Measurements from ENCODE around the gene MATCAP1. TPM values are rescaled to one million over a fixed set of nuclear protein-coding genes. Genes with fewer than 3 reads are reported as not detected.

MATCAP1 gene
- total and polyA plus RNA-seq, 2 donors (not counting 1 experiment from before 2014, with no cell fraction given), result 6.2 to 8.9 TPM

DNA sequence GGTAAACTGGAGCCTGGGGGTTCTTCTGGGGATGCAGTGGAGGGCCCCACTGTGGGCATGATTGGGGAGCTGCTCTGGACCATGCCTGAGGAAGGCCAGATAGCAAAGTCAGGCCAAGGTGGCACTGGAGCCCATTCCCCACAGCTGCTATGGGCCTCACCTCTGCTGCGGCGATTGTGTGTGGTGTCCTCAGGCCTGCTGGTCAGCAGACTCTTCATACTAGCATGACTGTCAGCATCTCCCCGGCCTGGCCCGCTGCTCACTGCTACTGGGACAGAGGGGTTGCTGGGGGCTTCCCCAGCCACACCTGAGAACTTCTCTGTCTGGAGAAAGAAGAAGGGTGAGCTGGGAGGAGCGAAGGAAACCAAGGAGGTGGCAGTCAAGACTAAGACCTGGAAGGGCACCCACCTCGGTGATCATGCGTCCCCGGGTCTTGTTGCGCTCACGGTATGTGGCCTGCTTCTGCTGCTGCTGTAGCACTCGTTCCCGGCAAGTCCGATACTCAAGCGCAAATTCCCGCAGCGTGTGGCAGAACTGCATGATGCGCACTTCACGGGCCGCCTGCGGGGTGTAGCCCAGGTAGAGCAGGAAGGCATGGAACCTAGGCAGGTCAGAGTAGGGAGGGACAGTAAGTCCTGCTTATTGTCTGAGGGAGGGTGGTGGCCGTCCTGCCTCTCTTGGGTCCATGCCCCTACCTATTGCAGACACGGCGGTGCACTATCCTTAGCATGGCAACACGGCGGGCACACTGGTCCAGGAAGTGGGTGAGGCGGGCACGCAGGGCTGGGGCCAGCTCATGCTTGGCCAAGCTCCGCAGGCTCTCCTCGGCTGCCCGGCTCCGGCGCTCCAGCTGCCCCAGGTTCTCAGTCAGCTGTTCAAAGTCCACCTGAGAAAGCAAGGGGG lies 46.4 kb upstream of the MATCAP1 start:
- peaks cover 19% of the 10 kb centered on the region for H4K20me1 ChIP-seq (ENCODE audit: control insufficient read depth, insufficient read depth, low read length, poor library complexity, severe bottlenecking)
- ChIA-PET POLR2A (no interaction called here), CTCF (interaction anchor here (2.5 kb wide), 1 partner anchor 15 kb away, joined by 9 read pairs; no protein-coding TSS in a partner anchor)
- intact Hi-C loops (cut with micrococcal nuclease), result no loop called here
- H3K4me2 ChIP-seq (replicated peaks; ENCODE audit: low read depth, low read length, poor library complexity, severe bottlenecking), result no peak overlapping the region
- H2AFZ ChIP-seq (ENCODE audit: insufficient read depth, low read depth, low read length, poor library complexity, severe bottlenecking), result no peak overlapping the region
- no peak for TF ChIP-seq EZH2 (IDR thresholded peaks at IDR 0.05; ENCODE audit: borderline replicate concordance, insufficient read depth, low read depth, low read length, poor library complexity, severe bottlenecking)
- TF ChIP-seq, protein P1, sequence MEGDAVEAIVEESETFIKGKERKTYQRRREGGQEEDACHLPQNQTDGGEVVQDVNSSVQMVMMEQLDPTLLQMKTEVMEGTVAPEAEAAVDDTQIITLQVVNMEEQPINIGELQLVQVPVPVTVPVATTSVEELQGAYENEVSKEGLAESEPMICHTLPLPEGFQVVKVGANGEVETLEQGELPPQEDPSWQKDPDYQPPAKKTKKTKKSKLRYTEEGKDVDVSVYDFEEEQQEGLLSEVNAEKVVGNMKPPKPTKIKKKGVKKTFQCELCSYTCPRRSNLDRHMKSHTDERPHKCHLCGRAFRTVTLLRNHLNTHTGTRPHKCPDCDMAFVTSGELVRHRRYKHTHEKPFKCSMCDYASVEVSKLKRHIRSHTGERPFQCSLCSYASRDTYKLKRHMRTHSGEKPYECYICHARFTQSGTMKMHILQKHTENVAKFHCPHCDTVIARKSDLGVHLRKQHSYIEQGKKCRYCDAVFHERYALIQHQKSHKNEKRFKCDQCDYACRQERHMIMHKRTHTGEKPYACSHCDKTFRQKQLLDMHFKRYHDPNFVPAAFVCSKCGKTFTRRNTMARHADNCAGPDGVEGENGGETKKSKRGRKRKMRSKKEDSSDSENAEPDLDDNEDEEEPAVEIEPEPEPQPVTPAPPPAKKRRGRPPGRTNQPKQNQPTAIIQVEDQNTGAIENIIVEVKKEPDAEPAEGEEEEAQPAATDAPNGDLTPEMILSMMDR (IDR thresholded peaks at IDR 0.05), result no peak
- no peak overlapping the region for H3K27ac ChIP-seq (ENCODE audit: low read length in 2 of 2)
- no peaks in the 10 kb centered on the region for H3K27me3 ChIP-seq (replicated peaks in 1 of 4; ENCODE audit: control extremely low read depth in 1 of 4, control insufficient read depth in 3 of 4, insufficient read depth in 4 of 4, low read length in 3 of 4)
- no peak overlapping the region for H3K9ac ChIP-seq (ENCODE audit: low read length)
- H3K9me3 Mint-ChIP-seq (ENCODE audit: insufficient read depth), result no peaks in the 10 kb centered on the region
- 96% methylated on average over 32 of the region's 32 CpGs for WGBS (ENCODE audit: insufficient coverage)
- peak overlapping the region; percentile 19 for H3K4me3 Mint-ChIP-seq
- no peaks in the 10 kb centered on the region for H3K9me3 ChIP-seq (ENCODE audit: control extremely low read depth in 1 of 3, control insufficient read depth in 2 of 3, insufficient read depth in 1 of 3, low read length in 2 of 3)
- no peak overlapping the region for H3K27ac Mint-ChIP-seq
- peaks cover 0 to 41% of the 10 kb centered on the region in 2 experiments for H3K36me3 ChIP-seq (replicated peaks in 1 of 2; ENCODE audit: control extremely low read depth in 1 of 2, control insufficient read depth in 1 of 2, extremely low read depth in 1 of 2, insufficient read depth in 2 of 2, low read length in 1 of 2)
- H3K79me2 ChIP-seq (ENCODE audit: control insufficient read depth, insufficient read depth, low read length), result peaks cover 17% of the 10 kb centered on the region
- no peak for ATAC-seq (ENCODE audit: low read depth)
- H3K27me3 Mint-ChIP-seq, result no peaks in the 10 kb centered on the region
- peaks cover 28% of the 10 kb centered on the region for H3K4me1 Mint-ChIP-seq
- DNase-seq, result no peak
- peaks cover 15 to 22% of the 10 kb centered on the region in 2 donors for H3K4me1 ChIP-seq (ENCODE audit: control insufficient read depth in 2 of 2, insufficient read depth in 2 of 2, low read length in 2 of 2)
- no peak overlapping the region for H3K4me3 ChIP-seq (ENCODE audit: control extremely low read depth in 1 of 5, extremely low read depth in 1 of 5, insufficient read depth in 1 of 5, low read depth in 2 of 5, low read length in 4 of 5)

DNA sequence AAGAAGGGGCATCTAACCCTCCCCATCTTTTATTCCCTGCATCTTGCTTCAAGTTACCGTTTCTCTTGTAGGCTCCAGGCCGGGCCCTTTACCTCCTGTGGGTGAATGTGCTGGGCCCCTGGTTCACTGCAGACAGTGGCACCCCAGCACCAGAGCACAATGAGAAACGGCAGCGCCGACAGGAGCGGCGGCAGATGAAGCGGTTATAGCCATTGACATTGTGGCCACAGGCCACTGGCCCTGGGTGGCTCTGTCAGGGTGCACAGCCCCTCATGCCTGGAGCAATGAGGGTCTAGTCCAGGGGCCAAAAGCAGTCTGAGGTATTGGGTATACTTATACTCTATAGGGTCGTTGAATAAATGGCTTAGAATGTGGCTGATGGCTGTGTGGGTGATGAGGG lies 45.1 kb upstream of the MATCAP1 start:
- H3K4me2 ChIP-seq (replicated peaks; ENCODE audit: low read depth, low read length, poor library complexity, severe bottlenecking), result no peak overlapping the region
- DNase-seq (no peak), ATAC-seq (ENCODE audit: low read depth) (no peak)
- H3K27me3 ChIP-seq (replicated peaks in 1 of 4; ENCODE audit: control extremely low read depth in 1 of 4, control insufficient read depth in 3 of 4, insufficient read depth in 4 of 4, low read length in 3 of 4), result no peaks in the 10 kb centered on the region
- intact Hi-C loops (cut with micrococcal nuclease), result no loop called here
- WGBS (ENCODE audit: insufficient coverage), result 95% methylated on average over 9 of the region's 9 CpGs
- no peak overlapping the region for H3K27ac ChIP-seq (ENCODE audit: low read length in 2 of 2)
- H3K9me3 ChIP-seq (ENCODE audit: control extremely low read depth in 1 of 3, control insufficient read depth in 2 of 3, insufficient read depth in 1 of 3, low read length in 2 of 3), result no peaks in the 10 kb centered on the region
- H3K36me3 ChIP-seq (replicated peaks in 1 of 2; ENCODE audit: control extremely low read depth in 1 of 2, control insufficient read depth in 1 of 2, extremely low read depth in 1 of 2, insufficient read depth in 2 of 2, low read length in 1 of 2), result peaks cover 0 to 35% of the 10 kb centered on the region in 2 experiments
- Mint-ChIP-seq H3K27ac (peak overlapping the region; percentile 10), H3K4me3 (peak overlapping the region; percentile 39), H3K9me3 (ENCODE audit: insufficient read depth) (no peaks in the 10 kb centered on the region), H3K27me3 (no peaks in the 10 kb centered on the region), H3K4me1 (peaks cover 29% of the 10 kb centered on the region)
- H3K4me3 ChIP-seq (ENCODE audit: control extremely low read depth in 1 of 5, extremely low read depth in 1 of 5, insufficient read depth in 1 of 5, low read depth in 2 of 5, low read length in 4 of 5), result no peak overlapping the region
- peaks cover 19% of the 10 kb centered on the region for H4K20me1 ChIP-seq (ENCODE audit: control insufficient read depth, insufficient read depth, low read length, poor library complexity, severe bottlenecking)
- ChIA-PET POLR2A (interaction anchor here (0.7 kb wide), 1 partner anchor 16 kb away, joined by 3 read pairs; no protein-coding TSS in a partner anchor), CTCF (interaction anchor here (0.6 to 4.2 kb wide), 2 partner anchors 16 to 549 kb away, joined by 3 to 33 read pairs; no protein-coding TSS in a partner anchor)
- peaks cover 17% of the 10 kb centered on the region for H3K79me2 ChIP-seq (ENCODE audit: control insufficient read depth, insufficient read depth, low read length)
- no peak overlapping the region for H2AFZ ChIP-seq (ENCODE audit: insufficient read depth, low read depth, low read length, poor library complexity, severe bottlenecking)
- TF ChIP-seq EZH2 (IDR thresholded peaks at IDR 0.05; ENCODE audit: borderline replicate concordance, insufficient read depth, low read depth, low read length, poor library complexity, severe bottlenecking), result no peak
- TF ChIP-seq, protein P1 (IDR thresholded peaks at IDR 0.05), result no peak
- no peak overlapping the region for H3K9ac ChIP-seq (ENCODE audit: low read length)
- peaks cover 15 to 22% of the 10 kb centered on the region in 2 donors for H3K4me1 ChIP-seq (ENCODE audit: control insufficient read depth in 2 of 2, insufficient read depth in 2 of 2, low read length in 2 of 2)

Measured in B cell (primary cell).